HG02571 (cell line): ENCODE results near the gene DCTN5.
A peak's percentile ranks its signal among the peaks of the same experiment; 100 is the strongest.

Source experiments
- ATAC-seq: cut with Tn5 transposase; IDR thresholded peaks from one replicate; pipeline ENCODE4 v1.9.1; 2021; ENCODE audit warnings: mild to moderate bottlenecking, moderate library complexity; ENCODE audit not compliant: unreplicated experiment

Gene DCTN5

DNA sequence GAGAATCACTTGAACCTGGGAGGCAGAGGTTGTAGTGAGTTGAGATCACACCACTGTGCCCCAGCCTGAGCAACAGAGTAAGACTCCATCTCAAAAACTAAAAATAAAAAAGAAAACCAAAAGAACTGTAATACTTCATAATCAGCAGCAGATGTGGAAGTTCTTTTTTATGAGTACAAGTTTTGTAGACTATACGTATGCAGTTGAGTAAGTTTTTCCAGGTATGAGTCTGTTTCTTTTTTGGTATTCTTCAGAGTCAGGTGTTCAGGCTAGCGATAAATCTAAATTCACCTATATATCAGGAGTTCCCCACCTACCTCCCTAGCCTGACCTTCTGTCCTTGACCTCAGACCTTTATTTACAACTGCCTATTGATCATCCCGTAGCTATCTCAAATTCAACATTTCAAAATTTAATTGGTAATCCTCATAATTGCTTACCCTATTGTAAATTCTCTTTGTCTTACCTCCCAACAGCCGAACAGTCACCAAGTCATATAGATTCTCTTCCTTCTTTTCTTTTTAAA, 10.7 kb downstream of the DCTN5 start:
- no peak for ATAC-seq

GRCh38 chr16:23663918-23664317, 22.7 kb downstream of the DCTN5 start:
- ATAC-seq = no peak

DNA sequence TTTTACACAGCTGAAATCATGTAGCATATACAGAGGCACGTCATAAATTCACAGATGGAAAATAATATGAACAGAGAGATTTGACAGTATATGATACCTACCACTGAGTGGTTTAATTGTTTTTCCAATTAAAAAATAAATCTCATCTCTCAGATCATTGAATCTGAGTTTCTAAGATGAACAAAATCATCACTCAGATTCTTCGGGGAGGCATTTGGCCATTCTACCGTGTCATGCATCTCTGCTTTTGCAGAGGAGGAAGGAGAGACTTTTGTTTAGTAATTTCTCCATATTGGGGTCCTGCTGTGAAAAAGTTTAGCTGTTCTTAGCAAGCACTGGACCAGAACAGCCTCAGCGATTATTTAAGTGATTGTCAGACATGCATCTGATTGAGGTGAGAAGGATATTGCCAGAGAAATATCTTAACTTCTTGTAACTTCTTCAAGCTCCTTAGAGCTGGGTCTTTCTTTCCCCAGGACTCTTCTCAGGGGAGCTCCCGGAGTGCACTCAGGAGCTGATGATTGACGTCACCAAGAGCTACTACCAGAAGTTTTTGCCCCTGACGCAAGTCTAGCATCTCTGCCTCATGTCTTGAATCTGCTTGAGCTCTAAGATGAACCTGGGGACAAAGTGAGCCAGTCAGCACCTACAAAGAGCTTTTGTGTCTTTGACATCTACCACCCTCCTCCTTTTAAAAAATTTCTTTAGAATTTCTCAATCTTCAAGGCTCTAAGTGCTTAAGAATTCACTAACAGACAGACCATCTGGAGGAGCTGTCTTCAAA, 25.5 kb downstream of the DCTN5 start:
- ATAC-seq = no peak

DNA sequence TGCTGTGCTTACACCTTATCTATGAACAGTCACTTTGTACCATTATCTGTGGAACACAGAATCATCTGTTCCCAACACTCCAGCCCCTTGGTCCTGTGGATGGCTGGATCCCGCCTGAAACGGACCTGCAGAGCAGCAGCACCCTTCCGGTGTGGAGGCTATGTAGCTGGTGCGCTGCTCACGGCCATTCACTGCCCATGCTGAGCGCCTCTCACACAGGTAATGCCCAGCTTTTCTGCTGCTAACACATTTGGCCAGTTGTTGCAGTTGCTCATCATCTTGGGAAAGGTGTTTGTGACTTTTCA, 26.0 kb downstream of the DCTN5 start:
- no peak for ATAC-seq

GRCh38 chr16:23668225-23668624, 27.0 kb downstream of the DCTN5 start:
- no peak for ATAC-seq

DNA sequence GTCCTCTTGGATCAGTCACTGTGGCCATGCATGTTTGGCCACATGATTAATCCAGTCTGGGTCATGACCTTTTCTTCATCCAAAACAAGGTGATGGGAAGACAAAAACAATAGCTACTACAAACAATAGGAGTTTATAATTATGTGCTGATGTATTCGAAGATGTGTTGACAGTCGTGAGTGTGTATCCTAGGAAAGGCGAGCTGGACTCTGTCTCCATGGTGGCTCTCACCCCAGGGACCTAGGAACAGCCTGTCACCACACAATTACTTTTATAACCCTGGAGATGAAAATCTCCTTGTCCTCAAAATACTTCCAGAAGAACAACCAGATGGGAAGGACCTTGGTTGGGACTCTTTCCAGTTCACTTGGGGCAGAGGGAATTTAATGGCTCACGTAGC, 27.6 kb downstream of the DCTN5 start:
- no peak for ATAC-seq

- peak; percentile 84 for ATAC-seq
Measured at GRCh38 chr16:23670137-23670776, 29.0 kb downstream of the DCTN5 start.

DNA sequence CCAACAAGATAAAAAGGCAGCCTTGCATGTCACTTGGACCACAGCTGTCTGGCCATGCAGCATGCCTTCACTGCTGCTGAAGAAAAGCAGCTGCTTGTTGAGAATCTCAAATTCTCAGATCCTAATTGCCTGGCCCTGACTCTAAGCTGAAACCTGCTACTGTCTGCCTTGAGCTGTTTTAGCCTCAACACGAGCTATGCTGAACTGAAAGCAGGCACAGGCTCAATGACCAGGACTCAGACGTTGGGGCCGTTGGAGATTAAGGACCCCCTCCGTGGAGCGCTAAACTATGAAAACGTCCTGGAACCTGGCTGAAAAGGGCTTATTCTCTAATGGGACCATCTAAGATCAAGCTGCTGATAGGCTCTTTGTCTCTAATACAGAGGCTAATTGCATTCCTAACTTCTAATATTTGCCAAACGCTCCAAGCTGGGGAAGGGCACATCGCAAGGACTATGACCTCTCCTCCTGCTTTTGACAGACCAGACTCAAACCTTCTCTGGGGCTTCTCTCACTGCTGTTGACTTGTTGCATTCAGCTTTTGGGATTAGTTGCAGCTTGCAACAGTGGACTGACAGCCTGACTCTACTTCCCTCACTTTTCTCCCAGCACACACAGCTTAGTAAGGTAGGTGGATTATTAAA, 32.8 kb downstream of the DCTN5 start:
- ATAC-seq = no peak

DNA sequence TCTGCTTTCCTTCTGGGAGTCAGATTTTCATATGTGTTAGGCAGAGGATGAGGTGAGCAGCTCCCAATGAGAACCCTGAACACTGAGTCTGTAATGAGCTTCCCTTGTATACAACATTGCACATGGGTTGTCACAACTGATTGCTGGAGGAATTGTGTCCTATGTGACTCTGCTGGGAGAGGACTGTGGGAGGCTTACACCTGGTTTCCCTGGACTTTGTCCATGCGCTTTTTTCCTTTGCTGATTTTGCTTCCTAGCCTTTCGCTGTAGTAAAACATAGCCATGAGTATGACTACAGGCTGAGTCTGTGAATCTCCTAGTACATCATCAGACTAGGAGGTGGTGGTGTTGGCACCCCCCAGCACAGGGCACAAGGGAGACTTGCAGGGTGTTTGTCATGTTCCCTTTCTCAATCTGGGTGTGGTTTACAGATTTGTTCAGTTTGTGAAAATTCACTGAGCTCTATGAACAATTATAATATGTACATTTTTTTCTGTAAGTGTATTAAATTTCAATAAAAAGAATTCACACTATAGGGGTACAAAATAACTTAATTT, 35.7 kb downstream of the DCTN5 start:
- no peak for ATAC-seq

GRCh38 chr16:23678430-23679273, 37.4 kb downstream of the DCTN5 start, which contains the start of gene PLK1:
PLK1 (plus strand) TSS chr16:23678889; CDS start chr16:23678933, 44 bp downstream.
- ATAC-seq = no peak

DNA sequence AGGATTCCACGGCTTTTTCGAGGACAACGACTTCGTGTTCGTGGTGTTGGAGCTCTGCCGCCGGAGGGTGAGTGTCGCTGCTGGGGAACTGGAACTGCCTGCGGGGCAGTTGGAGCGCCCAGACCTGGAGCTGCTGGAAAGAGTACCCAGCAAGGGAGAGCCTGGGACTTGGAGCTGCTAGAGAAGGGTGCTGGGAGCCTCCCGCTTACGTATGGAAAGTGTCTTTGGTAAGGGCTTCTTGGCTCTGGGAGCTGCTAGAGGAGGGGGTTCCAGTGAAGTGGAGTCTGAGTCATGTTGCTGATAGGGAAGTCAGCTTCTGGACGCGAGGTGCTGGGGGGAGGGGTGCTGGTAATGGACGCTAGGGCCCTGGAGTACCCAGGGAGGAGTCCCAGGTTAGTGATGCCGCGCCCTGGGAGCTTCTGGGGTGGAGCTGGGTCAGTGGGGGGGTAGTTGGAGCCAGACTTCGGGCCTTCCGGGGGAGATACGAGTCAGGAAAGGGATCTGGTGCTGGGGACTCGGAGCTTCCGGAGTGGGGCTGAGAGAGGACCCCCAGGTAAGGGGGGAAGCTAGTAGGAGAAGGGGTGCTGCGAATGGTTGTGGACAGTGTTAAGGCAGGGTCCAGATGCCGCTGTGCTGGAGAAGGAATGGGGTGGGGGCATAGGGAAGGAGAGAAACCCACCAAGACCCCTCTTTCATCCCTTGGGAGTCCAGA, 38.2 kb downstream of the DCTN5 start:
- ATAC-seq = no peak

GRCh38 chr16:23679986-23680336, 38.7 kb downstream of the DCTN5 start:
- no peak for ATAC-seq

DNA sequence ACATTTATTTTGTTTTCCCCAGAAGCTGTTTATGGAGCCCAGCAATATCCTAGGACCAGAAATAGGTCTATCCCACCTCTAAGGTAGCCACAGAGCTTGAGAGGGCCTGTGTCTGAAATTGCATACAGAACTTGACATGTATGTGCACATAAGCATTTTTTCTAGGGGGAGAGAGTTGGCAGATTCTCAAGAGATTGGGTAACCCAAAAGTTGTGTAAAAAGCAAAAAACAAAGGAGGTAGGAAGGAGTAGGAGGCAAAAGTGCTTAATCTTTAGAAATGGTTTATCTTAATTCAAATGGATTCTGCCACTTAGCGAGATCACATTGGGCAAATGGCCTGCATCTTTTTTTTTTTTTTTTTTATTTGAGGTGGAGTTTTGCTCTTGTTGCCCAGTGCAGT, 40.9 kb downstream of the DCTN5 start:
- ATAC-seq = no peak

- no peak for ATAC-seq
Measured at GRCh38 chr16:23683487-23683886, 42.2 kb downstream of the DCTN5 start.

- no peak for ATAC-seq
Measured at GRCh38 chr16:23687034-23687808, 46.0 kb downstream of the DCTN5 start.

DNA sequence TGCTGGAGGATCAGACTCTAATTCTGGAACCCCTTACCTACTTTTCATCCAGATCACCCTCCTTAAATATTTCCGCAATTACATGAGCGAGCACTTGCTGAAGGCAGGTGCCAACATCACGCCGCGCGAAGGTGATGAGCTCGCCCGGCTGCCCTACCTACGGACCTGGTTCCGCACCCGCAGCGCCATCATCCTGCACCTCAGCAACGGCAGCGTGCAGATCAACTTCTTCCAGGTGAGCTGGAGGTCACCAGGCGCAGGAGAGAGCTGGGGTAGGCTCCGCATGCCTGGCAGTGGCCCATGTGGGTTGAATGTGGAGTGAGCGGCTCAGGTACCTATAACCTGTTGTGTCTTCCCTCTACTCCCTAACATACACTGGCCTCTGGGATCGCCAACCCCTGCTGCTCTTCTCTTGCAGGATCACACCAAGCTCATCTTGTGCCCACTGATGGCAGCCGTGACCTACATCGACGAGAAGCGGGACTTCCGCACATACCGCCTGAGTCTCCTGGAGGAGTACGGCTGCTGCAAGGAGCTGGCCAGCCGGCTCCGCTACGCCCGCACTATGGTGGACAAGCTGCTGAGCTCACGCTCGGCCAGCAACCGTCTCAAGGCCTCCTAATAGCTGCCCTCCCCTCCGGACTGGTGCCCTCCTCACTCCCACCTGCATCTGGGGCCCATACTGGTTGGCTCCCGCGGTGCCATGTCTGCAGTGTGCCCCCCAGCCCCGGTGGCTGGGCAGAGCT, 48.3 kb downstream of the DCTN5 start:
- no peak for ATAC-seq

DNA sequence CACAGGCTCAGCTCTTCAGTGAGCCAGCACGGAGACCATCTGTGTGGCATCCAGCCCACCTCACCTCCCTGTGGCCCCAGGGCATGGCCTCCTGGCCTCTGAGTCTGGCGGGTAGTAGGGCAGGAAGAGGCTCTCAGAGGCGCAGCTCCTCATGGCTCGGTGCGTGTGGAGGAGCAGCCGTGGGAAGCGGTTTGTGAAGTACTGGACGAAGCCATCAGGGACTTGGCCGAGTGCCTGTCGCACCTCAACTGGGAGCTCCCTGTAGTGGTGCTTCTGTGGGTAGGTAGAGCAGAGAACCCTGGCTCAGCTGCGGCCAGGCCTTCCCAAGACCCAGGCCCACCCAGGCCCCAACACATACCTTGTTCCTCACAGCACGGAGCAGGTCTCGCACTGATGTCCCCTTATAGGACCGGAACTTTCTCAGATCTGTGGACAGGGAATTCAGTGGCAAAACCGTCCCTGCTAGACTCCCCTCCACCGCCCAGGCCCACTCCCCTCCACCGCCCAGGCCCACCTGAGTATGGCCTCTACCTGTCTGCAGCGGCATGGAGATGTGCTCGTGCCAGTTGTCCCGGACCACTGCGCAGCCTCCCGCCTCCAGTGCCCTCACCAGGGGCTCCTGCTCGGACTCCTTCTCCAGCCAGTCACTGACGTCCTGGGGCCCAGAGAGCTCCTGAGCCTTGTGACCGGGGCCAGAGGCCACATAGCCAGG, 49.7 kb downstream of the DCTN5 start:
- no peak for ATAC-seq
